ENCODE data around the gene CDC25A. TPM values are rescaled to one million over a fixed set of nuclear protein-coding genes. Genes with fewer than 3 reads are reported as not detected.

The CDC25A gene
- total RNA-seq, 1 experiment from 2014 or later, result 12.2 TPM

DNA sequence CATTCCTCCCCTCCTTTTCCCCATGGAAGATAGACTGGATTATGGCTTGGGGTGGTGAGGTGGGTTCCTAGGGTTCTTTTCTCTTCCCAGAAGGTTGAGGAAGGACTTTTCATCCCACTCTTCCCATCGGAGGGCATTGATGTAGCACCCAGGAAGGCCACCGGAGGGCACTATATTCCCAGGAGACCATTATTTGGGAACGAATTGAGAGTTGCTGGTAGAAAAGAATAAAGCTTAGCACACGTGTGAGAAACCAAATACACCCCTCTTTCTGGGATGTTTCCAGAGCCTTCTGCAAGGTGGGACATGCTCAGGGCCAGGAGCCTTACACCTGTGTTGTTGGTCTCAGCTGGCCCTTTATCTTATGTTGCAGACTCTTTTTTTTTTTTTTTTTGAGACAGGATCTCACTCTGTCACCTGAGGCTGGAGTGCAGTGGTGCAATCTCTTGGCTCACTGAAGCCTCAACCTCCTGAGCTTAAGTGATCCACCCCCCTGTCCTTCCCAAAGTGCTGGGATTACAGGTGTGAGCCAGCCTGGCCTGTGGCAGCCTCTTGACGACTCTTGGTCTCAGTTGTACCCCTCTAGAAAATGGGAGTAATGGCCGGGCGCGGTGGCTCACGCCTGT is 6.3 kb upstream of the CDC25A start:
- peak; percentile 34 for DNase-seq (ENCODE audit: low spot score)

DNA sequence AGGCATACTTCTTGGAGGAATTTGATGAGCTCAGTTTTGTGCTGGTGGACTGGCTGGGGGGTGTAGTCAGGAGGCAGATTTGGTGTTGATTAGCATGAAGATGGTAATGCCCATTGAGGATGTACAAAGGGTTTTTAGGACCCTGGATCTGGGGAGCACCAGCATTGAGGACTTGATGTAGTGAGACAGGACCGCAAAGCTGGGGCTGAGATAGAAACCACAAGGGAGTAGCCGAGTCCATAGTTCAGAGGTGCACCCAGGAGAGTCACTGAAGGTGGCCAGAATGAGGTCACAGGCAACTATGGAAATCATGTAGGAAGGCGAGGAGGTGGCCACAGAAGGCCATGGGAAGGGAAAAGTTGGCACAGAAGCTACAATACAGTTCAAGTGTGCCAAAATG is 2.7 kb upstream of the CDC25A start:
- DNase-seq (ENCODE audit: low spot score), result no peak

DNA sequence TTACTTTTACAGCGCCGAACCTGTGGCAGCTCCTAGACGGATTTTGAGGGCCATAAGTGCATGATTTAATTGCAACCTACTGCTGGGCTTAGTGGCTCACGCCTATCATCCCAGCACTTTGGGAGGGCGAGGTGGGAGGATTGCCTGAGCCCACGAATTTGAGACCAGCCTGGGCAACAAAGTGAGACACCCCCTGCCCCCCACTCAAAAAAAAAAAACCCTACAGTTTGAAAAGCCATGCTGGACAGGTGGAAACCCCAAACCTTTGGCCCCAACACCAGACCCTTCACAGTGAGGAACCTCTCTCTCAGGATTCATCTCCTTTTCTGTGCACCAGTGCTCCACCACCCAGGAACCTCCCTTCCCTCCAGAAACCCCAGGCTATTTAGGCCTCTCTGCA is 1.1 kb upstream of the CDC25A start:
- DNase-seq (ENCODE audit: low spot score), result no peak

GRCh38 chr3:48187579-48188265 is 495 bp downstream of the CDC25A start:
- DNase-seq (ENCODE audit: low spot score), result no peak

- DNase-seq (ENCODE audit: low spot score), result no peak
Observed at GRCh38 chr3:48187301-48187578, 977 bp downstream of the CDC25A start.

- no peak for DNase-seq (ENCODE audit: low spot score)
Observed at GRCh38 chr3:48186631-48187300, 1.5 kb downstream of the CDC25A start.

- DNase-seq (ENCODE audit: low spot score), result no peak
Observed at GRCh38 chr3:48185129-48185528, 3.1 kb downstream of the CDC25A start.

- DNase-seq (ENCODE audit: low spot score), result no peak
Observed at GRCh38 chr3:48184299-48184698, 3.9 kb downstream of the CDC25A start.

GRCh38 chr3:48180531-48181253 is 7.5 kb downstream of the CDC25A start:
- DNase-seq (ENCODE audit: low spot score), result no peak

DNA sequence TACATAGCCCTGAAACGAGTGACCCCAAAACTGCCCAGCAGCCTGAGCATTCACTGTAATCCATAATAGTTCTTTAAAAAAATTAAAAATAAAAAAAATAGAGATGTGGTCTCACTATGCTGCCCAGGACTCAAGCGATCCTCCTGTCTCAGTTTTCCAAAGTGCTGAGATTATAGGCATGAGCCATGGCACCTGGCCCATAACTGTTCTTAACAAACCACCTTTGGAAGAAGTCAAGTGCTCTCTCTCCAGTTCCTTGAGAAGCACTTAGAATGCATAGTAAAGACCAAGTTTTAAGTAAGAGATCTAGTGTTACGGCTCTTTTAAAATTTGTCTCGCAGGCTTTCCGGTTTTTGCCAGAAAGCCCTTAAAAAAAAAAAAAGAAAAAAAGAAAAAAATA is 8.2 kb downstream of the CDC25A start:
- no peak for DNase-seq (ENCODE audit: low spot score)

- no peak for DNase-seq (ENCODE audit: low spot score)
Observed at GRCh38 chr3:48178072-48178471, 10.1 kb downstream of the CDC25A start.

- peak; percentile 26 for DNase-seq (ENCODE audit: low spot score)
Observed at GRCh38 chr3:48157950-48158376, 30.3 kb downstream of the CDC25A start.

DNA sequence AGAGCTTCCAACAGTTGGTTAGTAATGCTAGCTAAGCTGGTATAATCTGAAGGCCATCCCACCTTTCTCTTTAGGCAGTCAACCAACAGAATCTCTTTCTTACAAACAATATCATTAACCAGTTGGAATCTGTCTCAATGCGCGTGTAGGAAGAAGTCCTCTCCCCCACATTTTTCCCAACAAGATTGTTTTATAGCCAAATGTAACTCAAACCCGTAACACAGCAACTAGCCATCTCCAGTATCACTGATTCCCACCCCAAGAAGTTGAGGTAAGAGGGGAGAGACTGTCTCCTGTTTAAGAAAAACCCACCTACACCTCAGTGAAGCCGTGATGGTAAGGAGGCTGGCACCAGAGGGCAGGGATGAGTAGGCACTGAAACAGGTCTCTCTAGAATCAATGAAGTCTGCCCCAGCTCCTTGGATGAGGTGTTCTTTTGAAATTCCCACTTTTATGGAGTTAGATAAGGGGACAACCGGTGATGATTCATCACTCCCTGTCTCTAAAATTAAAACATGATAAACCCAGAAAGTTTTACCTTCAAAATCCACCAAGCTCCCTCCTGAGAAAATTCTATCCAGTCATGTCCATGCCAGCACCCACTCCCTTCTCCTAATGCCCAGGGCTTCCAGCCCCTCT is 30.9 kb downstream of the CDC25A start:
- no peak for DNase-seq (ENCODE audit: low spot score)

DNA sequence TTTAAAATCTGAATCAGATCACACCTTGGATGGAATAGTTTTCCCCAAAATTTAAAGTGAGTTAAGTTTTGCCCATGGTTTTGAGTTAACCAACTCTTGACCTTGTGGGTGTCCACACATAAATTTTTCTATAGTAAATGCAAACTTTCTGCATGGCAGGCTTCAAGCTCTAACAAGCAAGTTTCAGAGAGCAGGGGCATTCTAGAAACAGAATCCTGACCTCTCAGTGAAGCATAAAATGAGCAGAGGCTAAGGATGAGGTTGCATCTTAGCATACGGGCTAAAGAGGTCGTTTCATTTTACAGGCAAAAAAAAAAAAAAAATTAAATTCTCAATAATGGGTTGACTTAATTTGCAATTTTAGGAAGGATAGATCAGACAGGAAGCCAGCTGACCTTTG is 32.1 kb downstream of the CDC25A start:
- DNase-seq (ENCODE audit: low spot score), result no peak

DNA sequence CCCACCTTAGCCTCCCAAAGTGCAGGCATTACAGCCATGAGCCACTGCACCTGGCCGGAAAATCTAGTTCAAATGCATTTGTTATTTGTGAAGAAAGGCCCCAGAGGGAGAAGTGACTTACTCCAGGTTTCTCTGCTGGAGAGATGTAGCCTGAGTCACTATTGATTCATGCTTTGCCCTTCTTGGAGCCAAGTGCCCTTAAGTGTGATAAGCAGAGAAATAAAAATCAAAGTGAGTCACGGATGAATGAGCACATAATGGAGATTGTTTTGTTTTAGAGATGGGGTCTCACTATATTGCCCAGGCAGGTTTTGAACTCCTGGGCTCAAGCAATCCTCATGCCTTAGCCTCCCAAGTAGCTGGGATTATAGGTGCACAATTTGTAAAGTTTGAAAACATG is 33.1 kb downstream of the CDC25A start:
- no peak for DNase-seq (ENCODE audit: low spot score)

DNA sequence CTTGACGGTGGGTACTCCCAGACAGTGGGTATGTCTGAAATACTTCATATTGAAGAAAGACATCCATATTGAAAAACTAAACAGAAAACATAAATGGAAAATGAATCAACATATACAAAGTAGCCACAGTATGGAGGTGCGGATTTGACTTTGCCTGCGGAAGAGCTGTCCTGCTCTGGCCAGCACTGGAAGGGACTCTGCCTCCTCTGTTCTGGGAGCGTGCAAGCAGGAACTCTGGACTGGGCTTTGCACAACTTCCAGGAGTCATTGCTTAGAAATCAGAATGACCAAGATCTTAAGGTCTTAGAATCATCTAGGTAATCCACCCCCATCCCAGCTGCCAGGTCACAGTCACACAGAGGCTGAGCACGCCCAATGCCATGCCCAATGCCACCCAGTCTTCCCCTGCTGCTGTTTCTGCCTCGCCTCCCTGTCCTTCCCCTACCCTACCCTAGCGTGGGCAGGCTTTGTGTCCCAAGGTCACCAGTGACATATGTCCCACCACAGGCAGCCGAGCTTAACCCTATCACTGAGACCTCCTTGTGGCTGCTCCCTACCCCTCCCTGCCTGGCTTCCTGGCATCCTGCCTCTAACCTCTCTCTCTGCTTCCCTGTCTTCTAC is 36.3 kb downstream of the CDC25A start:
- no peak for DNase-seq (ENCODE audit: low spot score)

- peak; percentile 74 for DNase-seq (ENCODE audit: low spot score)
Observed at GRCh38 chr3:48151058-48151806, 37.0 kb downstream of the CDC25A start.

- DNase-seq (ENCODE audit: low spot score), result no peak
Observed at GRCh38 chr3:48143992-48144391, 44.2 kb downstream of the CDC25A start.

GRCh38 chr3:48143567-48143966 is 44.6 kb downstream of the CDC25A start:
- DNase-seq (ENCODE audit: low spot score), result no peak

GRCh38 chr3:48142316-48142870 is 45.8 kb downstream of the CDC25A start:
- DNase-seq (ENCODE audit: low spot score), result no peak

All from H4 (cell line).